NCI-H526 (cell line): ENCODE data around the gene MVB12B.
"Not testable (repeated sequence)": the region's sequence is repeated elsewhere in the genome, so short reads cannot be mapped to it uniquely, and the experiment has no call there.

ENCODE experiments used
- DNase-seq, 2 experiments: peaks; one replicate each; lab custom pipeline; 2025; lab: John Stamatoyannopoulos, UW

Gene MVB12B

DNA sequence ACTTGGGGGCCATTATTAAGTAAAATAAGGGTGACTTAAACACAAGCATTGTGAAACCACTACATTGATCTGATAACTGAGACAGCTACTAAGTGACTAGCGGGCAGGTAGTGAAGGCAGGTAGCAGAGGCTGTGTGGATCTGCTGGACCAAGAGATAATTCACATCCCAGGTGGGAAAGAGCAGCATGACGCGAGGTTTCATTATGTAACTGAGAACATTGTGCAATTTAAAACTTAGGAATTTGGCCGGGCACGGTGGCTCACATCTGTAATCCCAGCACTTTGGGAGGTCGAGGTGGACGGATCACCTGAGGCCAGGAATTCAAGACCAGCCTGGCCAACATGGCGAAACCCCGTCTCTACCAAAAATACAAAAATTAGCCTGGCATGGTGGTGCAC lies 213.8 kb downstream of the MVB12B start:
- DNase-seq: not testable (repeated sequence)

DNA sequence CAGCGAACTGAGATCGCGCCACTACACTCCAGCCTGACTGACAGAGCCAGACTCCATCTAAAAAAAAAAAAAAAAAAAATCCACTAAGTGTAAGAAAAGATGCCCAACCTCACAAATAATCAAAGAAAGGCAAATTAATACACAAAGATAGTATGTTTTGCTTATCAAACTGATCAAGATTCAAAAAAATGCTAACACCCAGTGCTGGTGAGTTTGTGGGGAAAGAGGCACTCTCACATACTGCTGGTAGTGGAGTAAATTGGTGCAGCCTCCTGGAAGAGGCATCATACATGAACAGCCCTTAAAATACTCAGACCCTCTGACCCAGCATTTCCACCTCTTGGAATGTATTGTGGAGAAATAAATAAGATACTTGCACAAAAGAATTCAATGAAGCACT lies 216.9 kb downstream of the MVB12B start:
- DNase-seq: no peak

DNA sequence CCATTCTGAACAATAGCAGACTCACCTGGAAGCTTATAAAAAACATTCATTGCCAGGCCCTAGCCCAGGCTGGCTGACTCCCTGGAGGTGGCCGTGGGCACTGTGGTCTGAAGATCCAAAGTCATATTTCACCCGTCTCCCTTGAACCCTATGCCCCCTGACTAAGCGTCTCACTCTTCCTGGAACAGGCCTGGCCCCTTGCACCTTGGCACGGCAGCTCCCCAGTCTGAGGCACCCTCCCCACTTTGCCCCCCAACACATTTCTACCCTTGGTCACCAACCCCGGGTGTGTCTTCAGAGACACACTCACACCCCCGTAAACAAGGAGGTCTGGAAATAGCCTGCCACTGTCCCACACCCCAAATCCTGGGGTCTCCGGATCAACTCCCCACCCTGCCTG lies 218.5 kb downstream of the MVB12B start:
- no peak for DNase-seq

DNA sequence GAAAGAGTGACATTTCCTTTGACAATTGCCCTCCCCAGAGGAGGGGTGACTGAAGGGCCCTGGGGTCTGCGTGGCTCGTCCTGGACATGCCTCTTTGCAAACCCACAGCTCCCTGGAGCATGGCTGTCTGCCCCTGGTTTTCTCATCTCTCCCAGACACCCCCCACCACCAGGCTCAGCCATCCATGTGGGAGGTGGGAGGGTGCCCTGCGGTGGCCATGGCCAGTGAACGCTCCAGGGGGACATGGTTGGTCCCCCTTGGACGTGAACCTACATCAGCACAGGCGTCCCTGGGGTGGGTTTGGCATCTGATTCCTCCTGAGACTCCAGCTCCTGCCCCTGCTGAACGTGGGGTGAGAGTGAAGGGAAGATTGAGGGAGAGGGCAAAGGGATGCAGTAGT lies 219.4 kb downstream of the MVB12B start:
- no peak for DNase-seq

DNA sequence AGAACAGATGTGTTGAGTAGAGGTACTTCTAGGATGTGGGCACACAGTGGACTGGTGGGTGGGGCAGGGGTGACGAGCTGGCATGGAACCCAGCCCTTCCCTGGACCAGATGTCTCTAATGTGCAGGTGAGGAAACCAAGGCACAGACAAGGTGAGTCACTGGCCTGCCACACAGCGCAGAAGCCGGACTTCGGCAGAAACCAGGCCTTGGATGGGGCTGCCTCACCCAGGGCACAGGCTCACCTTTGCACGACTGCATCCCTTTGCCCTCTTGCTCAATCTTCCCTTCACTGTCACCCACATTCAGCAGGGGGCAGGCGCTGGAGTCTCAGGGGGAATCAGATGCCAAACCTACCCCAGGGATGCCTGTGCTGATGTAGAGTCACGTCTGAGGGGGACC lies 221.7 kb downstream of the MVB12B start:
- no peak for DNase-seq

DNA sequence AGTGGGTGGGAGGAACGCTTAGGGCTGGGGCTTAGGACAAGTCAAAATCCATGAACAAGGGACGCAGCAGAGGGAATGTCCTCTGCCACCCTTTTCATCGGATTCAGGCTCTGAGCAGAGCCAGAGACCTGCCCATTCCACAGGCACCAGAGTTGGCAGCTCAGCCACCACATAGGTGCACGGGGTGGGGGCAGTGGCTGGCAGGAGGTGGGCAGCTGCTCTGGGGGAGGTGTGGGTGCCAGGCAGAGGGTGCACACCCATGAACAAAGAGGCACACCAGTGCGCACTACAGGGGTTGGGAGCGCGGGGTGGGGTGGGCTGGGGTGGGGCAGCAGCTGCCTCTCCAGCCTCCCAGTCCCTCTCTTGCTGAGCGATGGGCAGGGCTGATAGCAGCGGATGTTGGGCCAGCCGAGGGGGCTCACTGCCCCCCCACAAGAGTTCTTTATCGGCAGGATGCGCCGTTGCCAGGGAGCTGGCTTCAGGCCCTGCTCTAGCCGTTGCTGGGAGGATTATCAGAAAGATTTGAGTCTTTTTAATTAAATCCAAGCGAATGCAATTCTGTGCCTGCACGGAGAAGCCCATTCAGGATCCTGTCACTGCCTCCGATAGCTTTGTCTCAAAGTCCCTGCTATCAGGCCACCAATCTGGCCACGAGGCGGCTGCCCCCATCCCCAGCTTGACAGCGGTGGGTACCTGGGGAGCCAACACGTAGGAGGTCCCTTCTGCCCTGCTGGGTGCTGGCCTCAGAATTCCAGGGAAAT lies 222.8 kb downstream of the MVB12B start:
- no peak for DNase-seq

DNA sequence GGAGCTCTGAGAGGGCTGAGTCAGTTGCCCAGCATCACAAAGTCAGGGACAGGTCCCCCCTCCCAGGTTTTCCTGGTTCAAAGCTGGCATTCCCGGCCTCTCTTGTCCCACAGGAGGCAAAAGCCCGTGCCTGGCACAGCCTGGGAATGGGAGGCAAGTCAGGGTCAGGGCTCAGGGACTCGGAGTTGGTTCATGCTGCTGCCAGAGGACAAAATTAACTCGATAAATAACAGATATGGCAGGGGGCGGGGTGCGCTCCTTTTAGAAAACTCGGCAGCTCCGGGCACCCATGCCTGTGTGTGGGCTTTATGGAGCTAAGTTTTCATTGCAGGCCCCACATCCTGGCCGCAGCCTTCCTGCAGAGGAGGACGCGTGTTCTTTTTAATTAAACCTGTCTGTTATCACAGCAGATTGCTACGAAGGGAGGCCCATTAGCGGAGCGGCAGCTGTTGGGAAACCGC lies 224.3 kb downstream of the MVB12B start:
- DNase-seq: peak in 1 of 2 experiments; percentile 13

DNA sequence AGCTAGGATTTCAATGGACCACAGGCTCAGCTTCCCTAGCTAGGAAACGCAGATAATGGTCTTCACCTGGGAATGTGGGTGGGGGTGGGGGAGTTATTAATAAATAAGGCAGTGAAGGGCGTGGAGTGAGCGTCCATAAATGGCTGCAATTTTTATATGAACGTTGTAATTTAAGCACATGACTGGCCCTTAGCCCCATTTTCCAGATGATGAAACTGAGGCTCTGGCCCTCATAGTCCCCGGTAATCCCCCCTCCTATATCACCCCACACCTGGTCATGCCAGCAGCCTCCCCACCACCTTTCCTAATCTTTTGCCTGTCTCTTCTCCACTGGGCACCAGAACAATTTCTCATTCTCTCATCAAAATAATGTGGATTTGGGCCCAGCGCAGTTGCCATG lies 225.2 kb downstream of the MVB12B start:
- DNase-seq: no peak

DNA sequence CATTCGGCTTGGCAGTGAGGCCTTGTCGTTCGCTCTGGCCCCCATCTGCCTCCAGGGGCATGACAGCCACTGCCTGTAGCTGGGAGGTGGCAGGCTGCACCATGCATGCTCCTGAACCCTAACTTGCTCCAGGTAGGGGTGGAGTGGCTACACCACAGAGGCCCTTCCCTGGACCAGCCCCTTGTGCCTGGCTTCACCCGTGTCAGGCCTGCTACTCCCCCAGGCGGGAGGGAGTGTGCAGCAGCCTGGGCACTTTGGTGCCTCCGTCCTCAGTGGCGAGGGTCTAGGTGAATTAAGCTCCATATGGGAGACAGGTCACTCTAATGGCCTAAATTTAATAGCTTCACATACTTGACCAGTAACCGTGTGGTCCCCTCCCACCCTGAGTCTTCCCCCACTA lies 227.7 kb downstream of the MVB12B start:
- DNase-seq: no peak

DNA sequence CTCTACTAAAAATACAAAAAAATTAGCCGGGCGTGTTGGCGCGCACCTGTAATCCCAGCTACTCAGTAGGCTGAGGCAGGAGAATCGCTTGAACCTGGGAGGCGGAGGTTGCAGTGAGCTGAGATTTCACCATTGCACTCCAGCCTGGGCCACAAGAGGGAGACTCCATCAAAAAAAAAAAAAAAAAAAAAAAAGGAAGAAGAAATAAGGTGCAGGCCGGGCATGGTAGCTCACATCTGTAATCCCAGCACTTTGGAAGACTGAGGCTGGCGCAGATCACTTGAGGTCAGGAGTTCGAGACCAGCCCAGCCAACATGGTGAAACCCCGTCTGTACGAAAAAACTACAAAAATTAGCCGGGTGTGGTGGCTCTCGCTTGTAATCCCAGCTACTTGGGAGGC lies 228.8 kb downstream of the MVB12B start:
- DNase-seq: not testable (repeated sequence)
